SK-N-SH (cell line): ENCODE results near the gene PHLDA3. TPM values are rescaled to one million over a fixed set of nuclear protein-coding genes. Genes with fewer than 3 reads are reported as not detected.

Experiments
- CTCF ChIA-PET: fragments of 300-600, 350-600 bp; formaldehyde crosslinking; extraction: SDS; loops from one replicate; lab custom pipeline; 2021; lab: Yijun Ruan, JAX
- POLR2A ChIA-PET: fragments of 350-600 bp; sonication (Branson Sonifier 250); formaldehyde crosslinking; extraction: SDS; loops from one replicate; lab custom pipeline; 2020; ENCODE audit warnings: antibody characterized with exemption, inconsistent platforms; lab: Yijun Ruan, JAX
- DNase-seq: peaks from one replicate; pipeline ENCODE4 v3.0.0; 2012
- H2AFZ ChIP-seq: fragments of 200-600 bp; sonication (generic); 2 replicates; pipeline ENCODE4 v1.8.1; 2016; ENCODE audit warnings: antibody characterized with exemption, mild to moderate bottlenecking, low read depth
- H3F3A ChIP-seq: fragments of 200-600 bp; sonication (generic); replicated peaks from 2 replicates; pipeline ENCODE3; 2016; ENCODE audit warnings: antibody characterized with exemption, mild to moderate bottlenecking; ENCODE audit not compliant: insufficient read depth
- H3K27ac ChIP-seq, 2 experiments: fragments of 200-500 bp in 1 of 2; fragments of 200-600 bp in 1 of 2; sonication (Bioruptor generic) in 1 of 2; sonication (generic), shearing (Covaris generic) in 1 of 2; 2 replicates each; pipeline versions ENCODE4 v1.5.1 to v1.6.1; 2014 to 2016; ENCODE audit warnings: low read depth in 2 of 2, inconsistent platforms in 1 of 2, low read length in 1 of 2, mild to moderate bottlenecking in 1 of 2, mixed read lengths in 1 of 2
- H3K27me3 ChIP-seq: fragments of 200-600 bp; sonication (generic), shearing (Covaris generic); 2 replicates; pipeline ENCODE4 v1.6.1; 2016; ENCODE audit warnings: mixed run types; ENCODE audit not compliant: insufficient read depth
- H3K36me3 ChIP-seq, 2 experiments: fragments of 200-500 bp in 1 of 2; fragments of 200-600 bp in 1 of 2; sonication (Bioruptor generic) in 1 of 2; sonication (generic) in 1 of 2; replicated peaks in 1 of 2; 2 replicates each; pipeline versions ENCODE3 to v1.5.1; 2014 to 2016; ENCODE audit warnings: low read length in 1 of 2, mild to moderate bottlenecking in 1 of 2; ENCODE audit not compliant: insufficient read depth in 2 of 2, control insufficient read depth in 1 of 2
- H3K4me1 ChIP-seq, 2 experiments: fragments of 200-500 bp in 1 of 2; fragments of 200-600 bp in 1 of 2; sonication (Bioruptor generic) in 1 of 2; sonication (generic), shearing (Covaris generic) in 1 of 2; 2 replicates each; pipeline versions ENCODE4 v1.5.1 to v1.6.1; 2014 to 2016; ENCODE audit warnings: low read depth in 1 of 2, low read length in 1 of 2, mixed run types in 1 of 2; ENCODE audit not compliant: insufficient read depth in 2 of 2, control insufficient read depth in 1 of 2
- H3K4me2 ChIP-seq: fragments of 200-600 bp; sonication (generic), shearing (Covaris generic); 2 replicates; pipeline ENCODE4 v1.6.1; 2017; ENCODE audit warnings: mixed run types
- H3K4me3 ChIP-seq, 2 experiments: fragments of 200-500 bp in 1 of 2; fragments of 200-600 bp in 1 of 2; sonication (Bioruptor generic) in 1 of 2; sonication (generic), shearing (Covaris generic) in 1 of 2; 2 replicates each; pipeline versions ENCODE4 v1.5.1 to v1.8.1; 2014 to 2016; ENCODE audit warnings: low read depth in 2 of 2, inconsistent platforms in 1 of 2, low read length in 1 of 2, mild to moderate bottlenecking in 1 of 2, mixed read lengths in 1 of 2, moderate library complexity in 1 of 2
- H3K79me2 ChIP-seq: fragments of 200-600 bp; sonication (generic); 2 replicates; pipeline ENCODE4 v1.8.1; 2017; ENCODE audit warnings: mild to moderate bottlenecking; ENCODE audit not compliant: insufficient read depth
- H3K9ac ChIP-seq: fragments of 200-600 bp; sonication (generic); 2 replicates; pipeline ENCODE4 v1.6.1; 2017; ENCODE audit warnings: mixed run types
- H3K9me2 ChIP-seq: fragments of 200-600 bp; sonication (generic); 2 replicates; pipeline ENCODE4 v1.6.1; 2017; ENCODE audit warnings: mixed run types
- H3K9me3 ChIP-seq: fragments of 200-600 bp; sonication (generic); 2 replicates; pipeline ENCODE4 v1.6.1; 2017; ENCODE audit warnings: mixed run types, mild to moderate bottlenecking, moderate library complexity
- H4K20me1 ChIP-seq: fragments of 200-600 bp; sonication (generic); 2 replicates; pipeline ENCODE4 v1.6.1; 2017; ENCODE audit warnings: mild to moderate bottlenecking, mixed run types; ENCODE audit not compliant: insufficient read depth
- CHD2 ChIP-seq: fragments of 150-350 bp; IDR thresholded peaks from 2 replicates; pipeline ENCODE4 v1.6.1; 2018; ENCODE audit warnings: low read length; ENCODE audit not compliant: partially characterized antibody
- FOXJ3 ChIP-seq: sonication (generic); formaldehyde crosslinking; IDR thresholded peaks from 2 replicates; pipeline ENCODE4 v1.5.1; 2020; ENCODE audit warnings: mild to moderate bottlenecking, missing genetic modification reagents
- GABPA ChIP-seq: IDR thresholded peaks from 2 replicates; pipeline ENCODE4 v1.4.0; 2012; ENCODE audit warnings: low read depth, mild to moderate bottlenecking
- MXI1 ChIP-seq: IDR thresholded peaks from 2 replicates; pipeline ENCODE4 v1.6.1; 2012; ENCODE audit warnings: mild to moderate bottlenecking, low read depth, low read length, improper control_type of control experiment
- SIN3A ChIP-seq: IDR thresholded peaks from 2 replicates; pipeline ENCODE4 v1.6.1; 2012; ENCODE audit warnings: low read depth, mild to moderate bottlenecking, low read length, moderate library complexity, borderline replicate concordance
- USF1 ChIP-seq: IDR thresholded peaks from 2 replicates; pipeline ENCODE4 v1.4.0; 2012; ENCODE audit warnings: low read depth, borderline replicate concordance
- USF2 ChIP-seq: fragments of 150-350 bp; IDR thresholded peaks from 2 replicates; pipeline ENCODE4 v1.6.1; 2017; ENCODE audit warnings: antibody characterized with exemption, low read length, low read depth, borderline replicate concordance
- YY1 ChIP-seq: IDR thresholded peaks from 2 replicates; pipeline ENCODE4 v1.4.0; 2012; ENCODE audit warnings: low read depth, mild to moderate bottlenecking
- WGBS: methylation state at CpG from one replicate; pipeline ENCODE4 v1.1.6; 2017; ENCODE audit warnings: low lambda C conversion rate; 5-methylcytosine and 5-hydroxymethylcytosine counted together
- polyA plus RNA-seq, 3 experiments: library from polyadenylated mRNA; depleted of rRNA; stranded (reverse); fragments of >200 nt; gene quantifications; 2 replicates each; pipeline ENCODE4 v1.2.3, GENCODE V29; 2012

The PHLDA3 gene
- polyA plus RNA-seq, 1 of the 3 experiments (the other 2 are of a cell fraction): 105 TPM

GRCh38 chr1:201511396-201511940, 42.5 kb upstream of the PHLDA3 start:
- Histone ChIP-seq H4K20me1 (no peaks in the 10 kb centered on the region), H3K9me2 (no peaks in the 10 kb centered on the region), H3K9me3 (no peaks in the 10 kb centered on the region), H3F3A (peaks cover under 1% of the 10 kb centered on the region), H3K27me3 (no peaks in the 10 kb centered on the region), H3K9ac (no peak overlapping the region), H3K4me3 (no peak overlapping the region)
- CTCF ChIA-PET: interaction anchor here (0.7 to 31.9 kb wide), 24 partner anchors 9 to 316 kb away, joined by 3 to 860 read pairs (median 13); partner anchors contain the start of genes NAV1 and PHLDA3
- no peak for DNase-seq
- no peak for TF ChIP-seq YY1
- no peak for TF ChIP-seq GABPA
- TF ChIP-seq USF1: no peak
- TF ChIP-seq CHD2: no peak
- TF ChIP-seq SIN3A: no peak
- TF ChIP-seq, all 33 proteins: peak for 0
- WGBS: 74% methylated on average over 6 of the region's 6 CpGs
- H3K79me2 ChIP-seq: peaks cover 11% of the 10 kb centered on the region
- H2AFZ ChIP-seq: no peak overlapping the region; the same call in 1 of the 2 replicates
- no peaks in the 10 kb centered on the region for H3K36me3 ChIP-seq
- no peak overlapping the region for H3K4me2 ChIP-seq
- POLR2A ChIA-PET: no interaction called here
- no peak overlapping the region for H3K27ac ChIP-seq
- peaks cover 14 to 17% of the 10 kb centered on the region in 2 experiments; a peak in 2 of 4 replicates for H3K4me1 ChIP-seq

- POLR2A ChIA-PET: no interaction called here
- no peak for DNase-seq
- H3K36me3 ChIP-seq: no peaks in the 10 kb centered on the region
- peaks cover 6% of the 10 kb centered on the region for H3F3A ChIP-seq
- H3K4me1 ChIP-seq: peaks cover 14 to 23% of the 10 kb centered on the region in 2 experiments; a peak in 2 of 4 replicates
- H3K4me3 ChIP-seq: no peak overlapping the region
- H4K20me1 ChIP-seq: no peaks in the 10 kb centered on the region
- H3K9ac ChIP-seq: no peak overlapping the region
- no peak for TF ChIP-seq FOXJ3 (CRISPR knock-in tag)
- TF ChIP-seq, all 33 proteins: peak for 0
- Histone ChIP-seq H3K27me3 (no peaks in the 10 kb centered on the region), H3K79me2 (peaks cover 18% of the 10 kb centered on the region), H3K9me3 (no peaks in the 10 kb centered on the region), H3K27ac (no peak overlapping the region), H2AFZ (no peak overlapping the region), H3K4me2 (no peak overlapping the region), H3K9me2 (no peaks in the 10 kb centered on the region)
- CTCF ChIA-PET: interaction anchor here (1.0 to 31.9 kb wide), 9 partner anchors 8 to 280 kb away, joined by 3 to 860 read pairs (median 46); partner anchors contain the start of genes NAV1 and PHLDA3
- WGBS: 100% methylated on average over 1 of the region's 1 CpG
Observed at GRCh38 chr1:201510734-201511133, 41.7 kb upstream of the PHLDA3 start.

- H3K4me1 ChIP-seq: peaks cover 14 to 27% of the 10 kb centered on the region in 2 experiments; a peak in 2 of 4 replicates
- ChIA-PET CTCF (interaction anchor here (1.0 to 31.9 kb wide), 7 partner anchors 11 to 281 kb away, joined by 3 to 860 read pairs (median 26); partner anchors contain the start of gene NAV1), POLR2A (no interaction called here)
- H3K27me3 ChIP-seq: no peaks in the 10 kb centered on the region
- H3K4me3 ChIP-seq: no peak overlapping the region
- no peak overlapping the region for H3K27ac ChIP-seq
- H3K9ac ChIP-seq: no peak overlapping the region
- WGBS: 96% methylated on average over 2 of the region's 2 CpGs
- no peak for DNase-seq
- no peak overlapping the region for H2AFZ ChIP-seq
- TF ChIP-seq YY1 (no peak), MXI1 (no peak), USF2 (no peak)
- H3K36me3 ChIP-seq: no peaks in the 10 kb centered on the region
- H3K4me2 ChIP-seq: no peak overlapping the region
- no peaks in the 10 kb centered on the region for H4K20me1 ChIP-seq
- H3K9me2 ChIP-seq: no peaks in the 10 kb centered on the region
- H3F3A ChIP-seq: peaks cover 6% of the 10 kb centered on the region
- peaks cover 28% of the 10 kb centered on the region for H3K79me2 ChIP-seq
- no peaks in the 10 kb centered on the region for H3K9me3 ChIP-seq
Observed at GRCh38 chr1:201509601-201510374, 40.8 kb upstream of the PHLDA3 start.
